ENCODE results near the gene MAPKBP1.

Gene MAPKBP1

GRCh38 chr15:41874736-41875135 is 100.5 kb downstream of the MAPKBP1 start:
- H3K4me3 ChIP-seq (ENCODE audit: low read depth, low read length) = no peak overlapping the region
- no peak for TF ChIP-seq CTCF (IDR thresholded peaks at IDR 0.05; ENCODE audit: low read depth, low read length, missing control alignments)
- DNase-seq (ENCODE audit: low read depth) = no peak

- no peak for DNase-seq (ENCODE audit: low read depth)
- H3K4me3 ChIP-seq (ENCODE audit: low read depth, low read length) = no peak overlapping the region
- TF ChIP-seq CTCF (IDR thresholded peaks at IDR 0.05; ENCODE audit: low read depth, low read length, missing control alignments) = no peak
These were observed 101.7 kb downstream of the MAPKBP1 start for GRCh38 chr15:41876007-41876406.

GRCh38 chr15:41876689-41877088 is 102.4 kb downstream of the MAPKBP1 start:
- H3K4me3 ChIP-seq (ENCODE audit: low read depth, low read length) = no peak overlapping the region
- DNase-seq (ENCODE audit: low read depth) = no peak
- no peak for TF ChIP-seq CTCF (IDR thresholded peaks at IDR 0.05; ENCODE audit: low read depth, low read length, missing control alignments)

Measured in GM12864 (cell line).